Measurements from ENCODE around the gene GAA.

GAA gene

GRCh38 chr17:80080081-80080480 is 21.3 kb upstream of the GAA start:
- POLR2A ChIA-PET, result no interaction called here
- CTCF ChIA-PET, result no interaction called here

GRCh38 chr17:80081596-80081995 is 19.8 kb upstream of the GAA start:
- no peak for DNase-seq (ENCODE audit: extremely low spot score)
- TF ChIP-seq, protein P1, sequence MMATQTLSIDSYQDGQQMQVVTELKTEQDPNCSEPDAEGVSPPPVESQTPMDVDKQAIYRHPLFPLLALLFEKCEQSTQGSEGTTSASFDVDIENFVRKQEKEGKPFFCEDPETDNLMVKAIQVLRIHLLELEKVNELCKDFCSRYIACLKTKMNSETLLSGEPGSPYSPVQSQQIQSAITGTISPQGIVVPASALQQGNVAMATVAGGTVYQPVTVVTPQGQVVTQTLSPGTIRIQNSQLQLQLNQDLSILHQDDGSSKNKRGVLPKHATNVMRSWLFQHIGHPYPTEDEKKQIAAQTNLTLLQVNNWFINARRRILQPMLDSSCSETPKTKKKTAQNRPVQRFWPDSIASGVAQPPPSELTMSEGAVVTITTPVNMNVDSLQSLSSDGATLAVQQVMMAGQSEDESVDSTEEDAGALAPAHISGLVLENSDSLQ (IDR thresholded peaks at IDR 0.05), result no peak
- POLR2A ChIA-PET, result no interaction called here
- CTCF ChIA-PET, result interaction anchor here (0.6 to 2.1 kb wide), 3 partner anchors 11 to 21 kb away, joined by 6 to 9 read pairs (median 6); partner anchors contain the start of gene GAA

More at GRCh38 chr17:80080081-80080480, 21.3 kb upstream of the GAA start:
- DNase-seq (ENCODE audit: extremely low spot score), result no peak
- TF ChIP-seq FOXK2 (IDR thresholded peaks at IDR 0.05), result no peak
- no peak for TF ChIP-seq ZNF384 (IDR thresholded peaks at IDR 0.05)
- TF ChIP-seq FOXM1 (IDR thresholded peaks at IDR 0.05; ENCODE audit: borderline replicate concordance), result no peak
- TF ChIP-seq ARNT (IDR thresholded peaks at IDR 0.05), result no peak
- TF ChIP-seq BHLHE40 (IDR thresholded peaks at IDR 0.05; ENCODE audit: borderline replicate concordance), result no peak
- TF ChIP-seq, protein P1 (IDR thresholded peaks at IDR 0.05), result no peak
- no peak for TF ChIP-seq SUZ12 (IDR thresholded peaks at IDR 0.05)
- no peak for TF ChIP-seq TARDBP (IDR thresholded peaks at IDR 0.05)
- no peak for TF ChIP-seq FOXA1 (IDR thresholded peaks at IDR 0.05)
- TF ChIP-seq ELF4 (IDR thresholded peaks at IDR 0.05), result no peak
- no peak for TF ChIP-seq HDGF (IDR thresholded peaks at IDR 0.05; ENCODE audit: borderline replicate concordance)
- no peak for TF ChIP-seq SP1 (IDR thresholded peaks at IDR 0.05)
- no peak for TF ChIP-seq LEF1 (IDR thresholded peaks at IDR 0.05; ENCODE audit: borderline replicate concordance)
- TF ChIP-seq L3MBTL2 (conservative IDR thresholded peaks at IDR 0.05), result no peak
- no peak for TF ChIP-seq CTBP1 (IDR thresholded peaks at IDR 0.05; ENCODE audit: borderline replicate concordance)

GRCh38 chr17:80082403-80083135 is 18.8 kb upstream of the GAA start:
- TF ChIP-seq FOXM1 (IDR thresholded peaks at IDR 0.05; ENCODE audit: borderline replicate concordance) (no peak), L3MBTL2 (conservative IDR thresholded peaks at IDR 0.05) (peak; percentile 72)
- CTCF ChIA-PET, result interaction anchor here (1.0 to 2.1 kb wide), 3 partner anchors 10 to 76 kb away, joined by 4 to 9 read pairs (median 6); partner anchors contain the start of gene GAA
- POLR2A ChIA-PET, result interaction anchor here (0.6 to 1.4 kb wide), 5 partner anchors 17 to 169 kb away, joined by 3 to 7 read pairs (median 3); partner anchors contain the start of genes EIF4A3 and GAA
- peak; percentile 87 for DNase-seq (ENCODE audit: extremely low spot score)

- TF ChIP-seq, protein P1 (IDR thresholded peaks at IDR 0.05), result no peak
- TF ChIP-seq L3MBTL2 (conservative IDR thresholded peaks at IDR 0.05) (no peak), FOXM1 (IDR thresholded peaks at IDR 0.05; ENCODE audit: borderline replicate concordance) (no peak), SP1 (IDR thresholded peaks at IDR 0.05) (no peak), BHLHE40 (IDR thresholded peaks at IDR 0.05; ENCODE audit: borderline replicate concordance) (no peak), ELF4 (IDR thresholded peaks at IDR 0.05) (no peak), TARDBP (IDR thresholded peaks at IDR 0.05) (no peak), SUZ12 (IDR thresholded peaks at IDR 0.05) (no peak), CTBP1 (IDR thresholded peaks at IDR 0.05; ENCODE audit: borderline replicate concordance) (no peak), LEF1 (IDR thresholded peaks at IDR 0.05; ENCODE audit: borderline replicate concordance) (no peak), FOXK2 (IDR thresholded peaks at IDR 0.05) (no peak), HDGF (IDR thresholded peaks at IDR 0.05; ENCODE audit: borderline replicate concordance) (no peak), ZNF384 (IDR thresholded peaks at IDR 0.05) (no peak), FOXA1 (IDR thresholded peaks at IDR 0.05) (no peak), NFRKB (IDR thresholded peaks at IDR 0.05) (no peak)
- ChIA-PET POLR2A (interaction anchor here (0.7 to 1.4 kb wide), 4 partner anchors 17 to 89 kb away, joined by 3 to 7 read pairs (median 3); partner anchors contain the start of genes EIF4A3 and GAA), CTCF (interaction anchor here (1.0 to 2.1 kb wide), 3 partner anchors 10 to 77 kb away, joined by 4 to 9 read pairs (median 6); partner anchors contain the start of gene GAA)
- no peak for DNase-seq (ENCODE audit: extremely low spot score)
Measured at GRCh38 chr17:80083136-80083661, 18.2 kb upstream of the GAA start.

- POLR2A ChIA-PET, result interaction anchor here (1.6 to 2.7 kb wide), 2 partner anchors 17 to 91 kb away, joined by 4 to 9 read pairs; partner anchors contain the start of gene GAA
- CTCF ChIA-PET, result interaction anchor here (0.6 kb wide), 1 partner anchor 339 kb away, joined by 3 read pairs; no protein-coding TSS in a partner anchor
Measured at GRCh38 chr17:80084773-80085172, 16.6 kb upstream of the GAA start.

DNA sequence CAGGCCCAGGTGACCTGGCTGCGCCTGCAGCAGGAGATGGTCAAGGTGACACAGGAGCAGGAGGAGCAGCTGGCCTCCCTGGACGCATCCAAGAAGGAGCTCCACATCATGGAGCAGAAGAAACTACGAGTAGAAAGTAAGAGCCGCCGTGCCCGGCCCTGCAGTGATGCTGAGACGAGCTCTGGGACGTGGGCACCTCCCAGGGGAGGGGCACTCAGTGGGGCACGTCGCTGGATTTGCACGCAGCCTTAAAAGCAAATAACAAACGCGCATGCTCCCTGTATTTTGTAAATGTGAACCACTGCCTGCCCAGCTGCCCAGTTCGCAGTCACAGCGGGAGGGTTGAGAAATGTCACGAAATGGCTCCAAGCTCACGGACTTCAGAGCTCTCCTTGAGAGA is 15.3 kb upstream of the GAA start:
- TF ChIP-seq HDGF (IDR thresholded peaks at IDR 0.05; ENCODE audit: borderline replicate concordance), result no peak
- no peak for TF ChIP-seq ELF4 (IDR thresholded peaks at IDR 0.05)
- no peak for TF ChIP-seq SP1 (IDR thresholded peaks at IDR 0.05)
- DNase-seq (ENCODE audit: extremely low spot score), result no peak
- CTCF ChIA-PET, result interaction anchor here (0.8 to 1.2 kb wide), 3 partner anchors 15 to 82 kb away, joined by 3 to 6 read pairs (median 4); partner anchors contain the start of gene GAA
- POLR2A ChIA-PET, result interaction anchor here (1.6 to 2.7 kb wide), 2 partner anchors 15 to 92 kb away, joined by 4 to 9 read pairs; partner anchors contain the start of gene GAA

More at GRCh38 chr17:80084773-80085172, 16.6 kb upstream of the GAA start:
- DNase-seq (ENCODE audit: extremely low spot score), result no peak
- no peak for TF ChIP-seq SP1 (IDR thresholded peaks at IDR 0.05)
- no peak for TF ChIP-seq ELF4 (IDR thresholded peaks at IDR 0.05)
- TF ChIP-seq NFRKB (IDR thresholded peaks at IDR 0.05), result no peak
- TF ChIP-seq FOXA1 (IDR thresholded peaks at IDR 0.05), result no peak

Measured in HEK293T (cell line).